HG03060 (cell line): ENCODE data around the gene OPRD1.

Source experiments
- ATAC-seq: cut with Tn5 transposase; IDR thresholded peaks from one replicate; pipeline ENCODE4 v1.9.1; 2021; ENCODE audit warnings: low read depth, moderate number of reproducible peaks; ENCODE audit not compliant: unreplicated experiment

OPRD1 gene

DNA sequence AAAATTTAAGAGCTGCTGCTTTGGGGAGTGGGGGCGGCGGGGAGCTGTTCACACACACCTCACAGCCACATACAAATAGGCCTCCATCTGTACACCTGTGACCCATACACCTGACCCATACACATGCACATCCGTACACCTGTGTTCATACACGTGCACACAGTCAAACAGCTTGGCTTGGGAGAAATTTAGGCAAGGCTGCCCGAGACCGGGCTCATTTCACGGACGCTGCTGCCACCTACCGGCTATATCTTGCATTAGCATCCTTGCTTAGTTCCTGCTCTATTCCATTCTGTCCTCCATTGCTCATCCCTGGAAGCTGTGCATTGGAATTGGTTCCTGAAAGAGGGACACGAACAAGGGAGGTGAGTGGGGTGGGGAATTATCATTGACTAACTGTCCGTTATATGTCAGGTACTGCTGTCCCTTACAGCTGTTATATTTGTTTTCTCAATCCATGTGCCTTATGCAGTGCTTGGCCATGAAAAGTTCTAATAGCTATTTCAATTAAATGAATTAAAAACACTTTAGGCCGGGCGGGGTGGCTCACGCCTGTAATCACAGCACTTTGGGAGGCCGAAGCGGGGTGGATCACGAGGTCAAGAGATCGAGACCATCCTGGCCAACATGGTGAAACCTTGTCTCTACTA is 65.3 kb downstream of the OPRD1 start:
- no peak for ATAC-seq

DNA sequence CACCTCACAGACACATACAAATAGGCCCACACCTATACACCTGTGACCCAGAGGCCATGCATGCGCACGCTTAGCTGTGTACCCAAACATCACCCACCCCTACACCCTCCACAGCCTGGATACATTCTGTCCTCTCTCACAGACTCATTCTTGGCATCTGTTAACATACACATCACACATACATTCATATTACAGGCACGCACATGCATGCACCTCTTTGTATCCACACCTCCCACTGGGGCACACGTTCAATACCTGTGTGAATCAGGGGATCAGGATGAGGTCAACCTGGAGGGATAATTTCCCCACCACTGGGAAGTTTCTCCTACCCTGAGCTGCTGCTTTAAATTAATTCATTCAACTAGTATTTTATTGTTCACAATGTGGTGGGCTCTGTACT is 66.8 kb downstream of the OPRD1 start:
- no peak for ATAC-seq

DNA sequence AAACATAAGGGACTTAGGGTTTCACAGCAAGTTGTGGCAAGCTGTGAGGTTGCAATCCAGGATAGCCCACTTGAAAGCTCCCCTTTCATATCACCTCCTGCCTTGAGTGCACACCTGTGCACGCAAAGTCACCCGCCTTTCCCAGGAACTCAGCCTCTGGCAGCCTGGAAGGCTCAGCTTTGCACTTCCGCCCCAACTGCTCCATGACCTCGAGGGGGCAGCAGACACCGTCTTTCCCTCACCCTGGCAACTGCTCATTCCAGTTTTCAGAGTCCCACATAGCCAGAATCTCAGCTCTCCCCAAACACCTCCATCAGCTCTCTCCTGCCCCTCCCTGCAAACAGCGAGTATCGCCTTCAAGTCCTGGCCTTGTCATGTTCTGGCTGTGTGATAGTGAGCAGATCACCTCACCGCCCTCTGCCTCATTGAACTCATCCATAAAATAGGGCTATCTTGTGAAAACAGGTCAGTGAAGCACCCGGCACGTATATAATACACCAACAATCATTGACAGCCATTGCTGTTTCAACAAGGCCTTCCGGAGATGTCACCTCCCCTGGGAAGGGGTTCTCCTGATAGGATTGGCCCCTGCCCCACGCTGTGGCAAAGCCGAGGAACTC is 70.1 kb downstream of the OPRD1 start:
- ATAC-seq, result no peak

DNA sequence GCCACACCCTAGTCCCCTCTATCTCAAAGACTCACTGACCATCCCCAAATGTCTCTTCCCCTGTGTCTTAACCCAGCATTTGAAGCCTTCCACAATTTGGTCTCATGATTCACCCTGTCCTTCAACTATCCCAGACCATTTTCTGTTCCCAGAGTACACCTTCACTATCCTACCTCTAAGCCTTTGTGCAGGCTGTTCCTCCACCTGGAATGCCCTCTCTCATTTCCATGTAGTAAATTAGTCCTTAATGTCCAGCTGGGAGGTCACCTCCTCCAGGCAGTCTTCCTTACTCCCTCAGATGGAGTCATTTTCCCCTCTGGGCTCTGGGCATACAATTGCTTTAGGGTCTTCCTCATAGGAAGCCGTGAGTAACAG is 71.3 kb downstream of the OPRD1 start:
- ATAC-seq, result no peak

DNA sequence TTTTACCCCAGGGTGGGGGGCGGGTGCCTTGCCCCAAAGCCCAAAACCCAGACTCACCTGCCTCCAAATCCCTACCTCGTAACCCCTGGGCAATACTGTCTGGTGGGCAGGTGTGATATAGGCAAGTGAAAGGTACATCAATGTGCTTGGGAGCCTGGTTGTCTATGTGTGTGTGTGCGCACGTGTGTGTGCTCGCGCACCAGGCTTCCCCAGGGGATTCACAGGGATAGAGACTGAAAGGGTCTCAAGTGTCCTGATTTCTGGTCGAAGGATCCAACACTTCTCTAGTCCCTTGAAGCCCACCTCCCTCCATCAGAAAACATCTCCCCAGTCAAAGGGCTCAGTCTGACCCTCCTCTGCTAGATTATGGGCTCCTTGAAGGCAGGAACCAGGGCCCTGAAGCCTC is 73.5 kb downstream of the OPRD1 start:
- ATAC-seq, result no peak

DNA sequence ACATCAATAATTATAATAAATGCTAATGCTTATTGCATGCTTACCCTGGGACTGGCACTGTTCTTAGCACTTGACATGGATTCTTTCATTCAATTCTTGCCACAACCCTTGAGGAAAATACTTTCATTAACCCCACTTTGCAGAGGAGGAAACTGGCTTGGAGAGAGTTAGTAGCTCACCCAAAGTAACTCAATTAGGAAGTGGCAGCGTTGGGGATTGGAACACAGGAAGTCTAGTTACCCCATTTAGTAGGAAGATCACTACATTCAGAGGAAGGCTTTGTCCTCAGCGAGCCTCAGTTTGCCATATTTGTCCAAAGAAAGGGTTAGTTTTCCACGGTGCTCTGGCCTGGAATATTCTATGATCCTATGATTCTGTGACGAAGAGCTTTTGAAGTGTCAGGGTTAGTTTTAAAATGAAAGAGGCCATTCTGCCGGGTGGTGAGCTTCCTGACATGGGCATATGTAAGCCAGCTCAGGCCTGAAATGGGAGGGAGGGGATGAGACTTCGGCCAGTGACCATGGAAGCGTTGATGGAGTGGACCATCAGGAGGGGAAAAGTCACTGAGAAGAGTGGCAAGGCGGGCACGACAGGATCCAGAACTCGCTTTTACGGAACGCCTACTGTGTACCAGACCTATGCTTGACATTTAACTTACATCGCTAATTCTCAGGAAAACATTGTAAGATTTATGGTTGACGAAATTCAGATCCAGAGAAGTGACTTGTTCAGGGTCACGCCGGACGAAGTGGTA is 74.2 kb downstream of the OPRD1 start:
- ATAC-seq, result no peak

DNA sequence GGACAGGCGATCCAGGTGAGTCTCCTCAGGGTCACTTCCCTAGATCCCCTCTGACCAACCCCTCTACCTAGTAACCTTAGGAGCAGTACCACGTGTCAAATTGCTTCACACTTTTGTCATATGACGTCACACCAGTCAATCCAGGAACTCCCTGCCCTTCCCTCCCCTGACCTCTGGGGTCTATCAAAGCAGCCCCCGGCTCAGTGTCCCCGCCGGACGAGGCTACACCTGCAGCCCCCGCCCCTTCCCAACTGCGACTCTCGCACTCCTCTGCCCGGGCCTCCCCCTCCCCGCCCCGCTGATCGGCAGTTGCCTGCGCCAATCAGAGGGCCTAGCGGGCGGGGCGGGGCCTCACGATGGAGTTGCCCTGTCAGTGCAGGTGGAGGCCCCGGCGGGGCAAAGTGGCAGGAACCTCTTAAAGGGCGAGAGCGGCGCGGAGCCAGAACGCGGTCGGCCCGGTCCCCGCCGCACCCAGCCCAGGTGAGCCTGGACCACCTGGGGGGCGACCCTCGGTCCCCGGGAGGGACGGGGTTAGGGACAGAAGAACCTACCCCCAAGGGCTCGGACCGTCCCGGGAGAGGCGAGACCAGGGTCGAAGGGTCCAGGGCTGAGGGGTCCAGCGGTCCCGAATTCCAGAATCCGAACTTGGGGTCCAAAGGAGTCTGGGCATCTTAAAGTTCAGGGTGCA is 74.9 kb downstream of the OPRD1 start:
- ATAC-seq, result no peak

DNA sequence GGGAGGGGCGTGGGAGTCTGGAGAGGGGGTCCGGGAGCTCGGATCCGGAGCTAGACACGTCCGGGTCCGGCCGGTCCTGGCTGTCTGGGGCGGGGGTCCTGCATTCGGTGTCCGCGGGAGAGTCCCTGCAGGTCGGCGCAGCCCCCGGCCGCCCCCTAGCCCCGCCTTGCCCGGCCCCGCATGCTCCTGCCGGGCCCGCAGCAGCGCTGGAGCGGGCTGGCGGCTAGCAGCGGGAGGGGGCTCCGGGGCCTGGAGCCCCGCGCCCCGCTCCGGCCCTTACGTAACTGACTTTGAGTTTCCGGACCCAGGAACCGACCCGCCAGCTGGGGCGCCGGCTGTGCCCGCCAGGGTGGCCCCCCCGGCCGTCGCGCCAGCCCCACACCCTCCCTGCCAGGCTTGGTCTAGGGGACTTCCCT is 75.5 kb downstream of the OPRD1 start:
- no peak for ATAC-seq

DNA sequence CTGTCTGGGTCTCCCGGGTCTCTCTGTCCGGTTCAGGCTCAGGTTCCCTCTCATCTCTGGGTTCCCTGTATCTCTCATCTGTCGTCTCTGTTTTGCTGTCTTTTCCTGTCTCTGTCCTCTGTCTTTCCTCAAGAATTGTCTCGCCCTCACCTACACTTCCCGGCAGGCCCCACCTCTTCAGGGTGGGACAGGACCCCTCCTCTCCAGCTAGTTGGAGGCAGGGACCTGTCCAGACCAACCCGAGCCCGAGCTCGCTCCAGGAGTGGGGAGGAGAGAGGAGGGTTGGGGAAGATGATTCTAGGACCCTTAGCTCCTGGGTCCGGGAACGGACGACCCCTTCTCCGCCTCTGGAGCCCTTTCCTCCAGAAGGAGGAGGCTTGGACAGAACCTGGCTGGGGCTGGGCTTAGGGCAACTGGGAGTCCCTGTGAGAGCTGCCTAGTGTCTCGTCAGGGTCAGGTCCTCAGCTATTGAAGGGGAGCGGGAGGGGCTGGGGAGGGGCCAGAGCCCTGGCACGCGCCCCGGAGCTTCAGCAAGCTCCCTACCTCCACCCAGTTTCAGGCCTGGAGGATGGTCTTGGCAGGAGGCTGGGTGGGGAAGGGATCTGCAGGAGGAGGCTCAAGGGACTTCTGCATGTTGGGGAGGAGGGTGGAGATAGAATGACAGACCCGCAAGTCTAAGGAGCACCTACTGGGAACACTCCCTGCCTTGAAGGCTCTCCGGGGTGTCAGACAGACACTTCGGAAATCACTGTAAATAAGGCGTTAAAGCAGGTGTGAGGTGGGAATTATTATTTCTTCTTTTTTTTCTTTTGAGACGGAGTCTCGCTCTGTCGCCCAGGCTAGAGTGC is 76.1 kb downstream of the OPRD1 start:
- ATAC-seq, result no peak

DNA sequence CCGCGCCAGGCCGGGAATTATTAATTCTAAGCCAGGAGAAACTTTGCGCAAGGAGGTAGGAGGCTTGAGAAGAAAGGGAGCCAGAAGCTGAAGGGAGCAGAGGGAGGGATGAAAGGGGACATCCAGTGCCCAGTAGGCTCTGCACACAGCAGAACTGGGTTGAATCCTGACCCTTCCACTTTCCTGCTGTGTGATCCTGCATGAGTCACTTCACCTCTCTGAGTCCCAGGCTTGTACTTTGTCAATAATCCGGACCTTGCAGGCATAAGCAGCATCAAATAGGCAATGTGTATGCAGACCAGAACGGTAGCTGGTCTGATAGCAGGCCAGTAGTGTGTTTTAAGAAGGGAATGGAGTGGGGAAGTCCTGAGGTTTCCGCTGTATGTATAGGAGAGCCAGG is 76.9 kb downstream of the OPRD1 start:
- ATAC-seq, result no peak

DNA sequence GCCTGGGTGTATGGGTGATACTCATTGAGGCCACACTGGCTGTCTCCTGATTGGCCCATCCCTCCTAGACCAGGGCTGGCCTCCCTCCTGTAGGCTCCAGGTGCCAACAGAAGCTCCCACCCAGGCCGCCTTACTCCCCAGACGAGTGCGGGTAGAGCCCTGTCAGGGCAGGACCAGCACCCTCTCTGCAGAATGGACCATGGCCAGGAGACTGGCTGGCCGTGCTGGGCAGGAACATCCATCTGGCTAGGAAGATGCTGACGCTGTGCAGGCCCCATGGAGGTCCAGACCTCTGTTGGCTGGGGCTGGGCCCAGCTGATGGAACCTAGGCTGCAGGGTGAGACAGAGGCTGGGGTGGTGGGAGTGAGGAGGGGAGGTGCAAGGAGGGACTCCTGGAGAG is 77.4 kb downstream of the OPRD1 start:
- ATAC-seq, result no peak

DNA sequence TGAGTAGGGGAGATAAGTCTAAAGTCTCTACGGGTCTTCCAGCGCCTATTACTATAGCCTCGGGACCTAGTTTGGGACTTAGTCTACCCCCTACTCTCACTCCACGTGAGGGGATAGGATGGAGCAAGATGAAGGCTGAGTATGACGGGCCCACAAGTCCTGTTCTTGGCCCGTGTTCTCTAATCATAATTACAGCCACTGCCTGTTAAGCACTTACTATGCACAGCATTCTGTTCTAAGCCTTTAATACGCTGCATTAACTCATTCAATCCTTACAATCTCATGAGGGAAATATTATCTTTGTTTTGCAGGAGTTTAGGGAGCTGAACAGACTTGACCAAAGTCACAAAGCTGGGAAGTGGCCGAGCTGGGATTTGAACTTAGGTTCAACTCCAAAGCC is 78.5 kb downstream of the OPRD1 start:
- no peak for ATAC-seq

DNA sequence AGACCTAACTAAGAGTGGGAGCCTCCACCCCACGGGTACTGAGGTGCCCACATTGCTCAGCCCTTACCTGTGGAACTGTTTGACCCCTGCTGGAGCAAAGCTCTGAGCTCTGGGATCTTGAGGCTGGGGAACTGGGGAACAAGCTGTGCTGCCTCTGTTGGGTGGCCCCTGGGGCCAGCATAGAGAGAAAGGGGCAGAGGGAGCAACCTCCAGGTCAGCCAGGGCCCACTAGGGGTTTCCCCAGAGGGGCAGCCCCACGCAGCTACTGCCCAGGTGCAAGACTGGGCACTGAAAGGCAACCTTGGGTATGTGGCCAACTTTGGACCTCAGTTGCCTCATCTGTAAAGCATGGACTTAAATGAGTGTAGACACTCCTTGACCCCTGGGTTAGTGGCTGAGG is 78.9 kb downstream of the OPRD1 start:
- ATAC-seq, result no peak

DNA sequence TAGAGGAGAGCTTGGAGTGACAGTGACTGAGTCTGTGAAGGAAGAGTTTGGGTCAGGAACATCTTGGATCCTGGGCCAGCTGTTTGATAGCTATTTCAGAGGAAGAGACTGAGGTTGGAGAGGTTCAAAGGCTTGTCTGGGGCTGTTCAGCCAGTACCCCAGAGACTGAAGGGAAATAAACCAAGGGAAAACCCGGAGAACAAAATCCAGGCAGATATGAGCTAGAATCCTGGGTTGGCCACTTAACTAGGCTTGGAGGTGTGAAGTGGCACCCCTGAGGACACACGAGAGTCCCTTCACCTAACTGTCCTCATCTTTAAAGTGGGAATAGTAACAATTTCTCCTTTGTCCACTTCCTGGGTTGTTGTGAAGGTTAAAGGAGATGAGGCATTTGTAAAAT is 79.3 kb downstream of the OPRD1 start:
- no peak for ATAC-seq

DNA sequence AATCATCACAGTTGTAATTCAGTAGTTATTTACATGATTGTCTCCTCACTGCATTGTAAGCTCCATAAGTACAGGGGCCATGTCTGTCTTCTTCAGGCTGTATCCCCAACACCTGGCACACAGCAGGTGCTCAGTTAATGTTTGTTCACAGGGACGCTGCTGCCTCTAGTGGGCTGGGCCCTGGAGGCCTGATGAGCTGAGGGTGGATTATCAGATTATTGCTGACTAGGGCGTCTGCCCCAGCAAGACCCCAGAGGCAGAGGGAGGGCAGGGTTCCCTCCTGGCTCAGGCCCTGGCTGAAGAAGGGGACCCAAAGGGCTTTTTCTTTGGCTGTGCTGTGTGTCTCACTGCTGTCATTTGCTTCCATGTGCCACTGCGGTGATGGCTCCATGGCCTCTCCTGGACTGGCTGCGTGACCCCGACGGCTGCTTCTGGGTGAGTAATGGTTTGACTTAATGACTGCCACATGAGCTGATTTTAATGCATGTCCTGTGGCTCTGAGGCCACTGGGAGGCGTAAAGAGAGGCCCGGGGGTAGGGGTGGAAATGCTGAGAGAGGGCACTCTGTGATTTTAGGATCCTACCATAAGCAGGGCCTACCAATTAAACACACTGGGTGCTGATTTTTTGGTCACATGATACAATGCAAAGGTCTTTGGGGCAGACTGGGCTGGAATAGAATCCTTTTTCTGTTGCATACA is 81.6 kb downstream of the OPRD1 start:
- no peak for ATAC-seq

DNA sequence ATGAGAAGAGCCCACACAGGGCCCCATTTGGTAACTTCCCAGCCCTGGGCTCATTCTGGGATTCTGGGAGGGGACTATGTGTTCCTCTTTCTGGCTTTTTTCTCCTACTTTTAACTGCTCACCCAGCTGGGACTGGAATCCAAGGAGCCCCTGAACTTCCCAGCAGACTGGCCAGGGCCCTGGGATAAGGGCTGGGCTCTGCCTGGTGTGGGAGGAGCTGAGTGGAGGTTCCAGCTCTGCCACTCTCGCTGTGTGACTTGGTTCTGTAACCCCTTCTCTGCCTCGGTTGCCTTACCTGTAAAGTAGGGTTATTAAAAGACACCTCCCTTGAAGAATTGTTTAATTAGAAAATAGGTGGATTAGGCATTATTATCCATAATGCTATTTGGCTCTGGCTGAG is 82.8 kb downstream of the OPRD1 start:
- ATAC-seq, result no peak

DNA sequence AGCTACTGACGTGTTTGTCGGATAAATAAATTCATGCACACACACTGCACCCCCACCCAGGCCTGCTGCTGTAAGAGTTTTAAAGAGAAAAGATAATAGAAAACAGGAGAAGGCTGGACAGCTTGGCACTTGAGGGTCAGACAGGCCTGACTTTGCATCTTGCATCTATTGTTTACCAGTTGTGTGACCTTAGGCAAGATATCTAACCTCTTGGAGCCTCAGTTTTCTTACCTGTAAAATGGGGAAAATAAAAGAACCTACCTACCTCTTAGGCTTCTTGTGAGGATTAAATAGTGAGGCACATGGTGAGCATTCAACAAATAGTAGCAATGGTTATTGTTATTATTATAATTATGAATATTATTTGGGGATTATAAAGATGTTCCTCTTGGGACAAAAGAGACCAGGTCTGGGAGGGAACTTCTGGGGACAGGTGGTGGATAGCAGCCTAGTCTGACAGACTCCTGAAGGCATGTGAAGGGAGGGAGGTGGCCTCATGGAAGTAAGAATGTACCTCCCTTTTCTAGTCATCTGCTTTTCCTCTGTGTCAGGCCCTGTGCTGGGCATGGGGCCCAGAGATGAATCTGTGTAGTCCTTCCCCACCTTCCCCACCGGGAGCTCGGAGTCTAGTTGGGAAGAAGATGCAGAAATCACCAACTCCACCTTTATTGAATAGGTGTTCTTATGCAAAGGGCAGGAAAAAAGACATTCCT is 84.1 kb downstream of the OPRD1 start:
- no peak for ATAC-seq

DNA sequence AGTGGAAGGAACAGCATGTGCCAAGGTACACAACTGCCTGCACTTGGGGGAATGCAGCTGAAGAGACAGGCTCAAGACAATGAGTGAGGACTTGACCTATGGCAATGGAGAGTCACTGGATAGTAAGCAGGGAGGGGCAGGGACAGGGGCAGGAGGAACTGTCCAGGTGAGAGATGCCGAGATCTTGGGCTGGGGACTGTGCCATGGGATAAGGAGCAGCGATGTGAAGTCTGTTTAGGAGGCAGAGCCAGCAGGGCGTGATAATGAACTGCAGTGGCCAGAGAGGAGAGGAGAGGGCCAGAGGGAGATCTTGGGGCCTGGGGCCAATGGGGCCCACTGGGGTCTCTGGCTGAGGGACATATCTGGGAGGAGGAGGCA is 84.6 kb downstream of the OPRD1 start:
- ATAC-seq, result no peak

DNA sequence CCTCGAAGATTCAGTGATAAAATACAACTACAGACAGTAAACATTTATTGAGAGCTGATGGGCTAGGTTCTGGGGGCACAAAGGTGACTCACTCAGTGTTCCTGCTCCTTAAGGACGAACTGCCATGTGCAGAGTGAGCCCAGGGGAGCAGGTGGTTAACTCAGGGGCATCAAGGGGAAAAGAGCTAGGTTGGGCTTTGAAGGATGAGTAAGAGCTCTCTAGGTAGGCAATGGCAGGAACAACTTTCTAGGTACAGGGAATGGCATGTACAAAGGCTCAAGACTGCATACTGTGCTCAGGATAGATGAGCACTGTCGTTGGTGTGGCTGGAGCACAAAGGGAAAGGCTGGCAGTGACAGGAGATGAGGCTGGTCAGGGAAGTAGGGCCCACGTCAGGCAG is 85.8 kb downstream of the OPRD1 start:
- no peak for ATAC-seq
